GM19193 (cell line): ENCODE results near the gene PDE6D.

Source experiments
- POLR2A ChIP-seq: IDR thresholded peaks from 4 replicates; pipeline ENCODE4 v1.6.1; 2011; ENCODE audit not compliant: insufficient read depth, insufficient read length; ENCODE audit errors: extremely low read depth

The PDE6D gene

DNA sequence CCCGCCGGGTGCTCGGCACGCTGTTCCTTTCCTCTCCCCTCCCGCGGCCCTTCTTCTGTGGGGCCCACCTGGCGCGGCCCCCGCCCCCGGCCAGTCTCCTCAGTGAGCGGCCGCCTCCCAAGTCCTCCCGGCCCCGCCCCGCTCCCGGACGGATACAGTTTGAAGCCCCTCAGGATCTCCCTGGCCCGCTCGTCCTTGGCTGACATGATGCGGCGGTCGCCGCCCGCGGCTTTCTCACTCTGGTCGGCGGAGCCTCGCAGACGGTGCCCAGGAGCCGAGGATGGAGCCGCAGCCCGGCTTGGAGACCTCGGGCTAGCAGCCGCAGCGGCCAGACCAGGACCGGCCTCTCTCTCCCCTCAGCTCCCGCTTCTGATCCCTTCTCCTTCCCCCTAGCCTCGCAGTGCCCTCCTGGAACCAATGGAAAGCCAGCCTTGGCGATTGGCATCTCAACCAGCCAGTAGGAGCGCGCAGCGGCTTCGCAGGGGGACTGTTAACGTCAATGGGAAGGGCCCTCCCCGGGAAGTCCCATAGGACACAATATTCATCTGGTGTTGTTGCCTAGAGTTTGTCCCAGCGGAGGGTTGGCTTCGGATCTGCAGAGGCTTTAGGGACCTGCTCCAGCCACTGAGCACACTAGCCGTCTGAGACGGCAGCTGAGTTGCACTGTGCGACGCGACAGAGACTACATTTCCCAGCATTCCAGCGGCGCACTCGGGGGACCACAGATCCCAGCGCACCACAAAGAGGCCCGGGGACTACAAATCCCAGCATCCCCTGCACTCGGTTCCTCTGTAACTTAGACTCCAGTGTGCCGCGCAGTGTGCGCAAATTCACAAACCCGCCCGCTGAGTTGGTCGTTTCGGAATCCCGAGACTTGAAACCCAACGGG lies at the start of gene PDE6D:
PDE6D (minus strand) TSS at position 374 of the 889 bp plus-strand sequence; CDS start at position 206, 168 bp downstream.
- TF ChIP-seq POLR2A, result peak; percentile 80

DNA sequence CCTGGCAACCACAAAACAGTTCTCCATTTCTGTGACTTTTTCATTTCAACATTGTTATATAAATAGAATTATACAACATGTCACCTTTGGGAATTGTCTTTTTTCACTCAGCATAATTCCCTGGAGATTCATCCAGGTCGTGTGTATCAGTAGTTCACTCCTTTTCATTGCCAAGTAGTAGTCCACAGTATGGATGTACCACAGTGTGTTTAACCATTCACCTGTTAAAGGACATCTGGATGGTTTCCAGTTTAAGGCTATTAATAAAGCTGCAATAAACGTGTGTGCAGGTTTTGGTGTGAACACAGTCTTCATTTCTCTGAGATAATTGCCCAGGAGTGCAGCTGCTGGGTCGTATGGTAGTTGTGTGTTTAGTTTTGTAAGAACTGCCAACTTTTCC lies 40.8 kb upstream of the PDE6D start:
- no peak for TF ChIP-seq POLR2A

DNA sequence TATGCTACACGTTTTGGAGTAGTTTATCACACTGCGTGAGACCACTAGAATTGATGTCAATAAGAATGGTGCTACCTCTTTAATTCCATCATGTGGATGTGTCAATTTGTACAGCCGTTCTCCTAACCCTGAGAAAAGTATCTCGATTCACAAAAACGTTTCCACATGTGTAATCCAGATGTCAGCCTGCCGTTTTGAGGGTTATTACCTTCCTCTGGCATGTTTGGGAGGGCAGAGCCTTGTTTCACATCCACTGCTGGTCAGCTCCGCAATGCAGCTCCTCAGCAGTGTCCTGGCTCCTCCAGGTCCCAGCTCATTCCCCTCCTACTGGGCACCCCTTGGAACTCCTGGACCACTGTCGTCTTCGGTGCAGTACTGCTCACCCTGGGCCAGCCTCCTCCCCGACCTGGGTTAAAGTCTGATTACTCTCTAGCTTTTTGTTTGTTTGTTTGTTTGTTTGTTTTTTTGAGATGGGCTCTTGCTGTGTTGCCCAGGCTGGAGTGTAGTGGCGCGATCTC lies 39.8 kb upstream of the PDE6D start:
- no peak for TF ChIP-seq POLR2A

DNA sequence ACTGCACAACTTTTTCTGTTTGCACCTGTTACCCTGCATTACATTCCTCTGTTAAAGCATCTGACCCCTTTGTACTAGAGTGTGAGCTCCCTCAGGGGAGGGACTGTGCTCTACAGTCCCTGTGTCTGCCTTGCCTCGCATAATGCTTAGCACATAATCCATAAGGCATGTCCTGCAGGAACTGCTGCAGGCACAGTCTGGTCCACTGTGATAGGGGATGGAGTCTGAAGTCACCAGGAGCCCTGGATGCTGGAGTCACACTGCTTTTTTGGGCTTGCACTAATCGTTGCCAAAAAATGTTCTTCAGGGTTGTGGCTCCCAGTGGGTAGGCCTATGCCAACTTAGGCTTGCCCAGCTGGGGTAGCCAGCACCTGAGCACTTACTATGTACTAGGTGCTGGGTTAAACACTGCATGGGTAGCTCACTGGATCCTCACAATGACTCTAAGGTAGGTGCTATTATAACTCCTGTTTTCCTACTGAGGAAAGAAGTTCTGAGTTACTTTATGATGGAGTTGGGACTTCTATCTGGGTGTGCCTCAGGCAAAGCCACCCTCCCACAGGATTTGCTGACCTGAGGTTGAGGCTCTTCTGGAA lies 38.5 kb upstream of the PDE6D start:
- TF ChIP-seq POLR2A, result no peak

DNA sequence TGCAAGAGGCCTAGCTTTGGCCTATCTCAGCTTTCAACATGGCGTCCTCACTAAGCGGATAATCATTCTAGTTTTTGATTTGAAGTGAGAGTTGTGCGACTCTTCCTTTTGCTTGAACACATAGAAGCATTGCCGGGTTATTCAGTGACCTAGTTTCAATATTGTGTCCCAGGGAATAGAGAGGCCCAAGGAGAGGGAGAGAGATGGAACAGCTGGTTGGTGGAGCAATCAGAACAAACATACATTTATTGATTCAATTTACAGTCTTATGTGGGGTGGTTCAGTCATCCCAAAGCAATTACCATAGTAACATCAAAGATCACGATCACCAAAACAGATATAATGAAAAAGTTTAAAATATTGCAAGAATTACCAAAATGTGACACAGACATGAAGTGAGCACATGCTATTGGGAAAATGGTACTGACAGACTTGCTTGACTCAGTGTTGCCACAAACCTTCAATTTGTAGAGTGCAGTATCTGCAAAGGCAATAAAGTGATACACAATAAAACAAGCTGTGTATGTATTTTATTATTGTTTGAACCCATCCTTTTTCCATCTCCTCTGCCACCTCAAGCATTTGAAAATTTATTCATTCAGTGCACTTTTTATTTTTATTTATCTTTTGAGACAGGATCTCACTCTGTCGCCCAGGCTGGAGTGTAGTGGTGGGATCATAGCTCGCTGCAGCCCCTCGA lies 35.4 kb upstream of the PDE6D start:
- TF ChIP-seq POLR2A, result no peak

GRCh38 chr2:231810905-231811304 lies 29.8 kb upstream of the PDE6D start:
- TF ChIP-seq POLR2A, result no peak

DNA sequence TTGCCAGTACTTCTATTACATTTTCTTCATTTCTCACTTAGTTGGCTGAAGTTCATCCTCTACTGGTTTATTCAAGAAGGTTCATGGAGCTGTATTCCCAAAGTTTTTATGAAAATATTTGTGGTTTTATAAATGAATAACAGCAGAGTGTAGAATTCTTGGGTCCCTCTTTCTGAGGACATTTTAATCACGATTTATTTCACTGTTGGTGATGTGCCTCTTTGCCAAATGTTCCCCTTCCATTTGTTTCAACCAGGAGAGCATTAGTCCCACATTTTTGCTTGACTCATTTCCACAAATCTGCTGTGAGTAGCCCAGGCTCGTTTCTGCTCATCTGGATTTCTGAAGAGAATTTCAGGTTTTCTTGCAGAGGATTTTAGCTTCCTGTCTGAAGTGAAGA lies 25.9 kb upstream of the PDE6D start:
- TF ChIP-seq POLR2A, result no peak

DNA sequence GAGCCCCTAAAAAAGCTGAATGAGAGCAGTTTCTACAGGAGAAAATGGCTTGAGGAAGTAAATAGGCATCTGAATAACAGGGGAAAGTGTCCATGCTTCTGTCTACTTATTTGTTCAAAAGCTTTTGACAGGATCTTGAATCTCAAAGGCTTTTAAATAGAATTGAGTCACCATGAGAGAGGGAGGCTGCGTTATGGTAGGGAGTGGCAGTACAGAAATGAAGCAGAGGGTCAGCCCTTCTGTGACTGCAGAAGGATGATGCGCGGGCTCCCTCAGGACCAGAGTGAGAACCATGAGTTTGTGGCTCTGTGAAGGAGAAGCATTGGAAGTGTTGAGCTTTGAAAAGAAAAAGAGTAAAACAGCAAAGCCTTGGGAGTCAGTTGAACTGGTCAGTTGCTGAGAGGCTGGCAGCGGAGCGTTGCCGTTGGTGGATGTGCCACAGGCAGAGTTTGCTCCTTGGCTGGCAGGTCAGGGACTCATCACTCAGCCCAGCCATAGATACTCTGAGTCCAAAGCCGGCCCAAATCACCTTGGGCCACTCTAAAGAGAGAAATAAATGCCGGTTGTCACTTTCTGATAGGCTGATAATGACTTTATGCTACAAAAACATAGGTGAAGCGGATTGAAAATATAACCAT lies 22.5 kb upstream of the PDE6D start:
- no peak for TF ChIP-seq POLR2A

- TF ChIP-seq POLR2A, result no peak
These were observed 19.5 kb upstream of the PDE6D start for GRCh38 chr2:231800493-231801091.

GRCh38 chr2:231795525-231796327 lies 14.6 kb upstream of the PDE6D start:
- no peak for TF ChIP-seq POLR2A

- TF ChIP-seq POLR2A, result no peak
These were observed 13.3 kb upstream of the PDE6D start for GRCh38 chr2:231794383-231794782.

GRCh38 chr2:231791107-231791506 lies 10.0 kb upstream of the PDE6D start:
- TF ChIP-seq POLR2A, result no peak

DNA sequence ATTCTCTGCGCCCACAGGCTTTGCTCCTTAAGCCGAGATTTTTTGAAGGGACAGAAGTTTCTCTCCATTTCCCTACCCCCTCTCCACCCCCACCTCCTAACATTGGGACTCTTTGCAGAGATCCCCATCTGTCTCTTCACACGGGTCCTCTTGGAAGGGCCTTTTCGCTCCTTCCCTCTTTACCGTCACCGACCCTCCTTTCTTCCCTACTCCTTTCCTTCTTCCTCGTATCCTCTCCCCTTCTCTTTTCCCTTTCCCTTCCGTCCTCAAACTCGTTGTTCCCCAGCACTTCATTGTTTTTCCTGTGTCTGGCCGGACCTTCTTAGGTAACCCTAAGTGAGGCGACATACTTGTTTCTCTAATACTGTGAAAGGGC lies 5.8 kb upstream of the PDE6D start:
- no peak for TF ChIP-seq POLR2A
